HG03342 (cell line): Measurements from ENCODE around the gene SCFD2.
"Not testable (repeated sequence)": the region's sequence is repeated elsewhere in the genome, so short reads cannot be mapped to it uniquely, and the experiment has no call there.

Experiments
- ATAC-seq: cut with Tn5 transposase; IDR thresholded peaks from one replicate; pipeline ENCODE4 v1.9.1; 2021; ENCODE audit warnings: mild to moderate bottlenecking, moderate library complexity; ENCODE audit not compliant: unreplicated experiment

SCFD2 gene

DNA sequence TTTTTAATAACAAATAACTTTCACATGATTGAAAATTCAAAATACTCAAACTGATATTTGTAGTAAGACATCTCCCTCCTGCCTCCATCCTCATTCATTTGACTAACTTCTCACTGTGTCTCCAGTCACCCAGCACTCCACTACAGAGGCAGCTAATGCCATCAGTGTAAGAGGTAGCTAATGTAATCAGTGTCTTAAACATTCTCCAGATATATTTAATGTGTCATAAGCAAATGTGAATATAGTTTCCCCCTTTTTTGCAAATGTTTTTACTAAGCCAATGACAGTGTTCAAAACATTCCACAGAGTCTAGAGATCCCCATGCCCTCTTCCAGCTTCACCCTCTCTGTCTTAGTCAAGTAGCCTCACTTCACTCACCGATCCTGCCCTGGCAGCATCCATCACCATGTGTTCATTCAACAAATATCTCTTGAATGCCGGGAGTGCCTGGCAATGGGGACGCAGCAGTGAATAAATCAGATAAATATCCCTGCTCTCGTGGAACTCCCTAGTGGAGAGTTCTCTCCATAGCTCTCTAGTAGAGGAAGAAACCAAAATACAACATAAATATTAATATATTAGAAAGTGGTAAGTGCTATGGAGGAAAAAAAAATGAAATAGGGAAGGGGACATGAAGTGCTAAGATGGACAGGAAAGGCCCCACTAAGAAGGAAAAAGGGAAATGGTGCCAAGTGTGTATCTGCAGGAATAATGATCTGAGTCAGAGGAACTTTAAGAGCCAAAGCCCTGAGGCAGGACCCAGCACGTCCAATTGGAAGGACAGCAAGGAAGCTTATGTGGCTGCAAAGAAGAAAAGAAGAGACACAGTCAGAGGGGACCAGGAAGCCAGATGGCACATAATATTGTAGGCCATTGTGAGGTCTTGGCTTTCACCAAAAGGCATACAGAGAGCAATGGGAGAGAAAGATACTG is 18.7 kb downstream of the SCFD2 start:
- ATAC-seq = no peak

DNA sequence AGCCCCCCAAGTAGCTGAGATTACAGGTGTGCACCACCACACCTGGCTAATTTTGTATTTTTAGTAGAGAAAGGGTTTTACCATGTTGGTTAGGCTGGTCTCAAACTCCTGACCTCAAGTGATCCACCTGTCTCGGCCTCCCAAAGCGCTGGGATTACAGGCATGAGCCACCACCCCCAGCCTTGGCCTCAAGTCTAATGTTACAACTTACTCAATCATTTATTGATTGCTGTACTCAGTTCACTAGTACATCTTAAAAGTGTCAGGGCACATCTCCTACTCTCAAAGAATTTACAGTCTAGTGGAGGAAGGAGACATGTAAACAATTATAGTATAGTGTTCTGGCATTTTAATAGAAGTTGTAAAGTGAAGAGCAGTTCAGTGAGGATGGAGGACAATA is 19.5 kb downstream of the SCFD2 start:
- ATAC-seq = not testable (repeated sequence)

DNA sequence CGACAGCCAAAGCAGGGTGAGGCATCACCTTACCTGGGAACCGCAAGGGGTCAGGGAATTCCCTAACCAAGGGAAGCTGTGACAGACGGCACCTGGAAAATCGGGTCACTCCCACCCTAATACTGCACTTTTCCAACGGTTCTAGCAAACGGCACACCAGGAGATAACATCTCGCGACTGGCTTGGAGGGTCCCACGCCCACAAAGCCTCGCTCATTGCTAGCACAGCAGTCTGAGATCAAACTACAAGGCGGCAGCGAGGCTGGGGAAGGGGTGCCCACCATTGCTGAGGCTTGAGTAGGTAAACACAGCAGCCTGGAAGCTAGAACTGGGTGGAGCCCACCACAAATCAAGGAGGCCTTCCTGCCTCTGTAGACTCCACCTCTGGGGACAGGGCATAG is 25.7 kb downstream of the SCFD2 start:
- ATAC-seq = not testable (repeated sequence)

DNA sequence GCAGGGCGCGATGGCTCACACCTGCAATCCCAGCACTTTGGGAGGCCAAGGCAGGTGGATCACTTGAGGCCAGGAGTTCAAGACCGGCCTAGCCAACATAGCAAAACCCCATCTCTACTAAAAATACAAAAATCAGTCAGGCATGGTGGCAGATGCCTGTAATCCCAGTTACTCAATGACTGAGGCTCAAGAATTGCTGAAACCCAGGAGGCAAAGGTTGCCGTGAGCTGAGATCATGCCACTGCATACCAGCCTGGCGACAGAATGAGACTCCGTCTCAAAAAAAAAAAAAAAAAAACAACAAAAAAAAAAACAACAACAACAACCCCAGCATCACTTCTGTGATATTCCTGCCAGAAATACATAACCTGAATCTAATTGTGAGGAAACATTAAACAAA is 30.9 kb downstream of the SCFD2 start:
- ATAC-seq = not testable (repeated sequence)

DNA sequence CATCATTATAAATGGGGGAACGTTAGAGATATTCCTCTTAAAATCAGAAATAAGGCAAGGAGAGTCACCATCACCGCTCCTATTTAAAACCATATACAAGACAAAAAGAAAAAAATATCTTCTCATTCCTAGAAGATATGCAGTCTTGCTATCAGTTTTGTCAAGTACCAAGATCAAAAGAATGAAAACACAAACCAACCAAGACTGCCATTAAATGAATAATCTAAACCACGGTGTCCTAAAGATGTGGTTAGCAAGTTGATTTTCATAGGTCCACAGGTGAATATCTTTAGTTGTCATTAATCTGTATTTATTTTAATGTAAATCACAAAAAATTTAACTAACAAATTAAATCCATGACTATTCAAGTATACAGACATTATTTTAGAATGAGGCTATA is 39.3 kb downstream of the SCFD2 start:
- ATAC-seq = no peak

DNA sequence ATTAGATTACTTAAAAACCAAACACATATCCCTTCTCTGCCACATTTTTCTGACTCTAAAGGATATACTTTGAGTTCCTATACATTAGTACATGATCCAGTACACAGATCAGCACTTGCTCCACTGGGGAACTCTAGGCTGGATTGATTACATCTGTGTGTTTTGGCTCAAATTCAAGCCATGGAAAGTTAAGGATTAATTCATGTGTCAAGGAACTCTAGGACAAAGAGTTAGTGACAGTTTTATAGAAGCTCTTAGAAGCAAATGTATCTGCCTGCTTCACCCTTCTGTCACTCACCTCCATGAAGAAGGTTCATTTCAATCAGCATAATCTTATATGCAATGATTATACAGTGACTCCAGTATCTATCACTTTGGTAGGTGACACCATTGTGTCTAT is 43.2 kb downstream of the SCFD2 start:
- ATAC-seq = no peak

DNA sequence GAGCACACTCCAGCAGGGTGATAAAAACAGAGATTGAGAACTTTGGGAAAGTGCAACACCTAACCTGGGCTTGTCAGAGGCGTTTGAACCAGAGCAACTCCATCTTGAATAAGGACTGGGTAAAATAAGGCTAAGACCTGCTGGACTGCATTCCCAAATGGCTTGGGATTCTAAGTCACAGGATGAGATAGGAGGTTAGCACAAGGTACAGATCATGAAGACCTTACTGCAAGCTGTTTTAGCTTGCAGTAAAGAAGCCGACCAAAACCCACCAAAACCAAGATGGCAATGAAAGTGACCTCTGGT is 43.9 kb downstream of the SCFD2 start:
- ATAC-seq = no peak

DNA sequence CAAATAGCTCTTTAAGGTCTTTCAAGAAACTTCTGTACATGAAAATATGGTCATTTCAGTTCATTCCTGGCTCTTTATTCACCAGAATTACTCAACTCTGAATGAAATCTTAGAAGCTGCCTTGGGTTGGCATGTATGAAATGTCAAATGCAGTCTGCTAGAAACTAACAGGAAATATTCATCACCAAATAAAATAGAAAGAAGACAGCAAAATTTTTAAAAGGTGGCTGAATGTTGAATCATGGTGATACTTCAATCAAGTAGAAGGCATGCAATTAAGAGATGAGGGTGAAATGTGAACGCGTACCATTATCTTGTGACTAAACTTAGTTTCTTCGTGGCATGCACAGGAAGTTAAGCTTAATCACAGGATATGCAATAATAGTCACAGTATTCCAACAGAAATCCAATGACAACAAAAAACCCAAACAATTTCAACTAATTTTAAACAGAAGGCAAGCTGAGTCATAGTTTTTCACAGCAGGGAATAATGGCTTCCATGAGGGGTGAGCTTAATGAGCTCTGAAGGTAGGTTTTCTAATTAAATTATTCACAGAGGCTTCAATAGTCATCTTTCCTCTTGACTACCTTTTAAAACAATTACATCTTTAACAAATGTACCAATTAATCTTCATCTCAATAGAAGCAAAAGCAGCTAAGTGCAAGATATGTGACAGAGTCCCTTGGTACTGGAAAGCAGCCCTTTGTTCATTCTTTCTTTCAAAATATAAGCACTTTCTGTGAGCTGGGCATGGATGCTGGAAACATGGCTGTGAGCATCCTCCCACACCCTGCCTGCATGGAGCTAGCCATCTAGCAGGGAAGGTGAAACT is 44.5 kb downstream of the SCFD2 start:
- ATAC-seq = no peak

DNA sequence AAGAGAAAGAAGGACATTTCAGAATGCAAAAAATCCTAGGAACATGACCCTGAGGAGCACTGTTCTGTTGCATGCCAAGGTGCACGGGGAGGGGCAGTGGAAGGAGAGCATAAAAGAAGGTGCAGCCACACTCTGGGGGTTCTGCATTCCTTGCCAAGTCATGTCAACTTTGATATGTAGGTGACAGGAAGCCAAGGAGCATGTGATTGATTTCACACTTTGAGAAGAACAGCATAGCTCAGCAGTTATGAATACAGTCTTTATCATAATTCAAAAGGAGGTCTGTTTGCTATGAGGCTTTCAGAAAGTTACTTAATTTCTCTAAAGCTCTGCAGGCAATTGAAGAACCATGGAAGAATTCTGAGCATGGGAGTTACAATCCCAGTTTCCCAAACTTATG is 50.6 kb downstream of the SCFD2 start:
- no peak for ATAC-seq

DNA sequence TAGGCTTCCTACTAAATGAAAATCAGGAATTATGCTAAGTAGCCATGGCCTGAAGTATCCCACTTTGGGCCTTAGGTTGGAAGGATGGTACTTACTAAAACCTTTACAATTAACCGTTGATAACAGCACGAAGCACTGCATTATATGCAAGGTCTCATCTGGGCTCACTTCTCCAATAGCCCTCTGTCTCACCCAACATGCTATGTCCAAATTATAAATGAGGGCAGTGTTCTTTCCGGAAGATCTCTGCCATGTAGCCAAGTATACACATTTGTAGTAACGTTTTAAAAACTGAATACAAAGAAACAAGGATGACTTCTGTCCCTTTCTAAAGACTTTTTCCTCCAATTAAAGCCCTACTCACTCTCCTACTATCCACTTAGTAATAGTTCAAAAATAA is 51.6 kb downstream of the SCFD2 start:
- no peak for ATAC-seq

DNA sequence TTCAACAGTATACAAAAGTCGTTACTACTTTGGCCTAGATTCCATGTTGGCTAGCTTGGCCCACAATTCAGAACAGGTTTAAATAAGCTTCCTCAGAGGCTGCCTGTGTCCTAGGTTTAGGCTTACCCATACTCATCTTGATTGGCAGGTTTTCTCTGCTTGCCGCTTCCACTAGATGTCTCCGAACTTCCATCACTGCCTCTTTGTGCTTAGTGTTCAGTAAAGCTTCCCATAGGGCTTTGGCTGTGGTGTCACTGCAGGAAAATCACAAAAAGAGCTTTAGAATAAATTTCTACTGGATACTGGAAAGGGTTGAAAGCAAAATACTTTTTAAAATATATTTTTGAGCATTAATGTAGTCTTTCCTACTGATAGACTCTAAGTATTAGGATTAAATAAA is 52.4 kb downstream of the SCFD2 start:
- no peak for ATAC-seq

DNA sequence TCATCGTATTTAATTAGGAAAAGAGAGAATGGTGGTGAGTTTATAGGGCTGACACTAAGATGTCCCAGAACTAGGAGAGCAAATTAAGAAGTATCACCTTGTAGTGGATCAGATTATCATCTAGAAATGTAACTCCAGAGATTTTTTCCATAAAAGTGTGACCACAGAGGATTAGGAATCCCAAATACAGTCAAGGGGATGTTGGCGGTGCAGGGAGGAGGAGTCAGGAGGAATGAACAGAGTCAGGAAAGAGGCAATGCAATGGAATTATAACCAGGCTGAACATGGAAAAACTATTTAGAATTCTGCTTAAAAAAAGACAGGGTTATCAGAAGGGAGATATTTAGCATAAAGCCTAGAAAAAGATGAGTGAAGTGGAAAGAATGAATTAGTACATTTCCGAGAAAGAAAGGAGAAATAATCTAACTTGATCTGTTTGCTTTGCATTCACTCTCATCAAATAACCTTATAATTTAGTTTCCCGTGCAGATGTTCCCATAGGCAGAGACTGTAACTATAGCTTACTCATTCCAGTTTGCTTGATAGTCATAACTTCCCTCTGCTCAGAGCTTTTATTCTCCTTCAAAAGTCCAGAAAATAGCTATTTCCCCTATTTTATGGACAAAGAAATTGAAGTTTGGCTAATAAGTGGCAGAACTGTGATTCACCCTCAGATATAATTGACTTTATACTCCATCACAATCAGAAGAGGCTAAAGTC is 56.4 kb downstream of the SCFD2 start:
- ATAC-seq = no peak

DNA sequence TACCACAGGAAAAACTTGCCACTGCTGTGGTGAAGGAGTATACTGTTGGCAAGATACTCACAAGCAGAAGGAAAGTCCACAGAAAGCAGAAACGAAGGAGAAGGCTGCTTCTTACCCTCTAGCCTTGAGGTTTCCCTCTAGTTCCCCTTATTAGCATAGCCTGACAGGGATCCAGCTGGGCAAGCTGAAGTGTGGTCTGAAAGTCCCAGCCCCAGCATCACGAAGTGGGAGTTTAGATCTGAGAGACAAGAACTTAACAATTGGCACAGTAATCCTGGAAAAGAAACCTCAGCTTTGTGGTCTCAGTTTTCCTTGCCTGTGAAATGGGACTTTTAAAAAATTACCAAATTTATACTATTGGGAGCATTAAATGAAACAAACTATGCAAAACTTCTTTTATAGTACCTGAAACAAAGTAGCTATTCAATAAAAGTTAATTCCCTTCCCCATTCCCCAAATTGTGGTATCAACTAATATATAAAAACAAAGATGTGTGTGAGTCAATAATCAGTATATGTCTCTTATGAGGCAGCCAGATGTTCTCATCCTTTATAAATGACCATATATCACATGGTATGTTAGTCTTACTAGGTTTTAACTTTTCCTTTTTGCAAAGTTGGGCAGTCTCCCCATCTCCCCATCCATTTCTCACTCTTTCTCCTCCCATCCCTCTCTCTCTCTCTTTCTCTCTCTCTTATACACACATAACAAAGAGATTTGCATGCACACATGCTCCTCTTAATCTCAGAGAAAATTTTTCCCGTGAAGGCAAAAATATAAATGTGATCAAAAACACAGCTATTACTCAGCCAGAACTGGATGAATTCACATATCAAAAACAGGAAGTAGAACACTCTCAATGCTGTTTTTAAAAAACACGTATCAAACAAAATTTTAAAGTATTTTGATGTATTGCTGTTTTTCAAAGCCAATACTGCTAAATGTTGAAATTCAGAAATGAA is 57.8 kb downstream of the SCFD2 start:
- ATAC-seq = no peak

DNA sequence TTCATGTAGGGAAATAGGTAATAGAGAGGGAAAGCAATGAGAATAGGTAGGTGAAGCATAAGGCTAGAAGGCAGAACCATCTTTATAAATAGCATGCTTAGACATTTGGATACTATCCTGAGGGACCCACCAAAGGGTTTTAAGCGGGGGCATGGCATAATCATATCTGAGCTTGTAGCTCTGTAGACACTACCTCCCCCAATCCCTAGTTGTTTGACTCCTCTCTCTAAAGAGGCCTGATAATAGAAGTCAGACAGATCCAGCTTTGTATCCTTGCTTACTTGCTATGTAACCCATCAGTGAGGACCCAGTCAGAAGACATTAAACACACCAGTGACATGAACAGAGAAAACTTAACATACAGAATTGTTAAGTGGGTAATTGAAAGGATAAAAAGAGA is 58.7 kb downstream of the SCFD2 start:
- ATAC-seq = no peak

DNA sequence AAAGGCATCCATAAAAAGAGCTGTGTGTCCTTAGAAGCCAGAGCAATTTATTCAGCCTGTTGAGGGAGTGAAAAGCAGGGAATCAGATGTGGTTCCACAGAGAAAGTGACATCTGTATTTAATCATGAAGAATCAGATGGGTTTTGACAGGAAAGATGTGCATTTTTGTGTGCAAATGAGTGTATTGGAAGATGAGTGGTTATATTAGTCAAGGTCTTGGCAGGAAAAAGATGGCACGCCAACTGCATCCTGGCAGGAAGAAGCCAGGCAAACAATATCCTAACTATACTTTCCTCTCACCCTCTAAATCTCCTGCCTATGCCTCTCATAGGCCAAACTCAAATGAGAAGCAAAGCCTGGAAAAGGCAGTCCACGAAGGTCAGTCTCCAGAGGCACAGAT is 59.1 kb downstream of the SCFD2 start:
- no peak for ATAC-seq

DNA sequence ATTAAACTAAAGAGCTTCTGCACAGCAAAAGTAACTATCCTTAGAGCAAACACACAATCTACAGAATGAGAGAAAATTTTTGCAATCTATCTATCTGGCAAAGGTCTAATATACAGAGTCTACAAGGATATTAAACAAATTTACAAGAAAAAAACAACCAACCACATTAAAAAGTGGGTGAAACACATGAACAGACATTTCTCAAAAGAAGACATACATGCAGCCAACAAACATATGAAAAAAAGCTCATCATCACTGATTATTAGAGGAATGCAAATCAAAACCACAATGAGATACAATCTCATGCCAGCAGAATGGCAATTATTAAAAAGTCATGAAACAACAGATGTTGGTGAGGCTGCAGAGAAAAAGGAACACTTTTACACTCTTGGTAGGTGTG is 73.7 kb downstream of the SCFD2 start:
- not testable (repeated sequence) for ATAC-seq

DNA sequence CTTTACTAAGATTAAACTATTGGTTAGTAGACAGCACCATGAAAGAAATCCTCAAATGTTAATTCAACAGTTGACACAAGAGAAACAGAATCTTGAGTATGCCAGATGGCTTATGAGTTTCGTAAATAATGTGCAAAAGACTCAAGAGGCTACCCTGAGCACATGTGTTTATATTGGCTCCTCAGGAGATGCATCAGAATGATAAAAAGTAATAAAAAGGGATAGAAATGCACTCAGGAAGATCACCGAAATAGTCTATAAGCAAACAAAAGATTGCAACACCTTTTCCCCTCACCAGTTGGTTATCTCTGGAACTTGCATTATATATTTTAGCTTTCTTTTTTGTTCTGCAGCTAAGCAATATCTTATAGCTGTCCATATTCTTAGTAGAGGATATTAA is 84.4 kb downstream of the SCFD2 start:
- ATAC-seq = no peak

DNA sequence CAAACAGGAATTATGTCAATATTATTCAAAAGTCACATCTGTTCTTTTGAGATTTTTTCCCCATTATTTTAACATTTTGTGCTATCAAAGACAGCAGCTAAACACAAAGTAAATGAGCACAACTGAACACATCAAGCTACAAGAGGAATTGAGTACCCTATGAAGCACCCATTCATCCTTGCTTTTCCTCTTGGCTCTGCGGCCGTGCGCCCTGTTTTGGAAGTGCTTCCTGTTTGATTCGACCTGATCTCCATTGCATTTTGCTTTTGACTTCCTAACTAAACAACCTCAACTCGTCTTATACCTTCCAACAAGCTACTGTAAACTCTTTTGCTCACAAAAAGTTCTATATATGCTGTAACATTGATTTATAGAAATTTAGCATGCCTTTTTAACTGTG is 85.0 kb downstream of the SCFD2 start:
- no peak for ATAC-seq

DNA sequence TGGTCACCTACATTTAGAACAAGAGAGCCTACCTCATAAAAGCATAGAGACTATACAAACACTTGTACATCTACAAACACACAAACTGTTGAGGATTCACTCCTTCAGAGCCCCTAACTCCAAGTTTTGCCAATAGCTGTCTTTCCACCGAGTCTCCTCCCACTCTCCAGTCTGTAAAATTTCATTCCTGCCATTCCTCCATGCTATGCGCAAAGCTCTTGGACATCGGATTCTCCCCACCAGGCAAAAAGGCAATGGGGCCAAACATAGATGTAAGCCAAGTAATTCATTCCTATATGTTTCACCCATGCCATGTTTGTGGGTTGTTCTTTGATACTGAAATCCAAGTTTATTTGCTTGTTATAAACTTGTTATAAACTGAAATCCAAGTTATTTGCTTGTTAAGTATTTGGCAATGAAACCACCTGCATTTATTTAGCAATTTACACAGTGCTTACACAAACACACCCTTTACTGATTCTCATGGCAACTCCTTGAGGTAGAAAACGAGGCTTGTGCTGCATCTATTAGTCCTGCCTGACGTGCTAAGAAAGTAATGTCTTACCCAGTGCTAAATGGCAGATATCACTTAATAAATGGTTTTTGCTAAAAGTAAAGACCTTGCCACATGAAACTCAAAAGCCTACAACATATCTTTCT is 91.1 kb downstream of the SCFD2 start:
- ATAC-seq = no peak

DNA sequence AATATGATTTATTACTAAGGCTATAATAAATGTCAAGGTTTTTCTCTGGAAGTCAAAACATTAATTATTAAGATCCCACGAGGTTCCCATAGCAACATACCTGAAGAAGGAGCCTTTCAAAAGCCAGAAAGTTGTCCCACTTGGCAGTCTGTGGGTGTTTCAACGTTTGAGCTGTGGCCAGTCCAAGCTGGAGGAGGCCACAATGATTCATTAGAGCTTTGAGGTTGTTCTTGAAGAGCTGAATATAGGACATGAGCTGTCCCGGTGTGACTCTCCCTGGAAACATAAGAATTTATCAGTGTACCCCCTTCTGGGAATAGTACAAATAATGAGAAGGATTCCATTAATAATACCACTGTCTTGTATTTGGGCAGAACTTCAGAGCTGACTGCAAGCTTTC is 92.1 kb downstream of the SCFD2 start:
- ATAC-seq = no peak
